Activated T-cell treated with anti-CD3 and anti-CD28 coated beads for 1 hour (primary cell): Measurements from ENCODE around the gene PCBP2.
"Not testable (repeated sequence)": the region's sequence is repeated elsewhere in the genome, so short reads cannot be mapped to it uniquely, and the experiment has no call there.

Source experiments
- DNase-seq: peaks from one replicate; pipeline ENCODE4 v3.0.0-alpha.2; 2020; ENCODE audit warnings: low read depth

PCBP2 gene

GRCh38 chr12:53441040-53441833 lies 10.7 kb upstream of the PCBP2 start, which contains the start of gene PRR13:
Gene PRR13, plus strand, starts transcription at chr12:53441734. Its CDS starts 981 bp downstream, at chr12:53442715.
- peak; percentile 98 for DNase-seq

DNA sequence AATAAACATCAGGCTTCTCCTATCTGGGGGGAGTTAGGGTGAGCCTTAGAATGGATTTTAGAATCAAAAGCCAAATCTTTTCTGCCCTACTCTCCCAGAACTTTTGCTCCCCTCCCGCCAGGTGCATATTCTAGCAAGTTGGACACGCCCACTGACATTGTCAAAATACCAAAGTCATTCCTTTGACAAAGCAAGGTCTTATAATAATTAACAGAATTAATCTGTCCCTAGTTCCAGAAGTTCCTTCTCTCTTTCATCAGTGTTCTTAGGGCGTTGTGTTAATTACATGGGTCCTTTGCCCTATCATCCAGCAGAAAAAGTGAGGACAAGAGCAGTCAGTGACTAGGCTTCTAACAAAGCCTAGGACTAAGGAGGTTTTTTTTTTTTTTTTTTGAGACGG lies 7.9 kb upstream of the PCBP2 start:
- no peak for DNase-seq

- DNase-seq, result not testable (repeated sequence)
Measured at GRCh38 chr12:53444593-53445325, 7.1 kb upstream of the PCBP2 start.

GRCh38 chr12:53450936-53451335 lies 966 bp upstream of the PCBP2 start:
- no peak for DNase-seq

DNA sequence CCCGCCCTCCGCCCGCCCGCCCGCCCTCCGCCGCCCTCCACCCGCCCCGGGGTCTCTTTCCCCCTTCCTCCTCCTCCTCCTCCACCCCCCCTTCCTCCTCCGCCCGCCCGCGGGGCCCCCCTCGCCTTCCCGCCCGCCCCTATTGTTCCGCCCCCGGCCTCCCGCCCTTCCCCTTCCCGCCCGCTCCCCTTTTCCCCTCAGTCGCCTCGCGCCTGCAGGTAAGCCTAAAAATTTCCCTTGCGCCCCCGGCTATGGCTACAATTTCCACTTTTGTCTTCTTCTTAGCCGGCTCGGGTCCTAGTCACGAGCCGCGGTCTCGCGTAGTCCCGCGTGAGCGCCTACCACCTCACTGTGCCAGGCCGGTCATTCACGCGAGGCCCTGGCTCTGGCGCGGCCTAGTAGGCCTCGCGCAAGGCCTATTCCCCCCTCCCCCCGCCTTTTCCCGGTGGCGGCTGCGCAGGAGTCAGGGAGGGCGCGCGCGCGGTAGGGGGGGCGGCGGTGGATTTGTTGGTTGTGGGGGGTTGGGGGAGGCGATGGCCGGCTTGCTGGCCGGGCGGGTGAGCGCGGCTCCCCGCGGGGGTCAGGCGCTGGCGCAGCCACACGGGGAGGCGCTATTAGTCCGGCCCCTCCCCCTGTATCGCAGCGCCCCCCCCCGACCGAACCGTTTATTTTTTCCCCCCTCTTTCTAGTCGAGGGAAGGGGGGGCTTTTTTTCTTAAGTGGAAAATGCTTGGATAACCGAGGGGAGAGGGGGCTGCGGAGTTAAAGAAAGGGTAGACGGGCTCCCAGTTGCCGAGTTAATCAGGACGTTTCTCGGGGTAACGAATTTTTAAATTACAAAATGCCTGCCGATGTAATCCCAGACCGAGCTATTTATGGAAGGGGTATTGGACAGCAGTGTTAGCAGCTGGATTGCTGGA lies 516 bp downstream of the PCBP2 start:
- DNase-seq, result peak; percentile 74

DNA sequence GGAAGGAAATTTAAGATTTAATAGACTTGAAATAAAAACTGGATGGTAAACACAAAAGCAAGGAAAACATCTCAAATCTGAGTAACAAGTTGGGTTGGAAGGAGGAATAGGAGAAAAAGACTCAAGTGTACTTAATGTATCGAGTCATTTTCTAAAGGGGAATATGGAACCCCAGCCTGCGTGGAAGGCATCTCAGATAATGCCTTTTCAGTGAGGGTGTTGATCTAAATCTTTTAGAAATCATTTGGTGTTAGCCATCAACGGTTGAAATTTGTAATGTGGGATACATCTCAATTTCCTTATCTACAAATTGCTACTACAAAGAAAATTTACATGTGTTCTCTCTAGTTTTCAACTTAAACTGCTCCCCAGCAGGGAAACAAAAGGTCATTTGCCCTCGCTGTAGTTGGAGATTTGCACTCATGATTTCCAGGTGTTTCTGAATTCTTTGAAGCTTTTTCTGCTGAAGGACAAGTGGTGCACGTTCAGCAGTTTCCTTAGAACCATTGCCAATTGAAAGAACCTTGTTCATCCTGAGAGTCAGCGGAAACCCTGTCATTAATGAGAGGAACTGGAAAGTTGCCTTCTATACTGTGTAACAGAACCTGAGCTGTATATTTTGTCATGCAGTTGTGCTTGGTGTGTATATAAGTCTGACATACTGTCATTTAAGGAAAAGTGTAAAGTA lies 2.2 kb downstream of the PCBP2 start:
- DNase-seq, result no peak

DNA sequence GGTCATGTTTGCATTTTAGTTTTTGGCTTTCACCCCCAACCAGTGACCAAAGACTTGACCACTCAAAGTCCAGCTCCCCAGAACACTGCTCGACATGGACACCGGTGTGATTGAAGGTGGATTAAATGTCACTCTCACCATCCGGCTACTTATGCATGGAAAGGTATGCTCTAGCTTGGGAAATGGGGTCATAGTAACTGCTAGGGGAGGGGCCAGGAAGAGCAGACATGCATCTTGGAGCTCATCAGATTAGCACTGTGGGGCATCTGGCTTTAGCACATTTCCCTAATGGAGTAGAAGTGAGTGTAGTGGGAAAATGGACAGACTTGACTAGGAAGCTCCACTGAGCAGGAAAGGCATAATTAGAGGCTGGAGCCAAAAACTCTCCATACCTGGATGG lies 2.8 kb downstream of the PCBP2 start:
- no peak for DNase-seq

DNA sequence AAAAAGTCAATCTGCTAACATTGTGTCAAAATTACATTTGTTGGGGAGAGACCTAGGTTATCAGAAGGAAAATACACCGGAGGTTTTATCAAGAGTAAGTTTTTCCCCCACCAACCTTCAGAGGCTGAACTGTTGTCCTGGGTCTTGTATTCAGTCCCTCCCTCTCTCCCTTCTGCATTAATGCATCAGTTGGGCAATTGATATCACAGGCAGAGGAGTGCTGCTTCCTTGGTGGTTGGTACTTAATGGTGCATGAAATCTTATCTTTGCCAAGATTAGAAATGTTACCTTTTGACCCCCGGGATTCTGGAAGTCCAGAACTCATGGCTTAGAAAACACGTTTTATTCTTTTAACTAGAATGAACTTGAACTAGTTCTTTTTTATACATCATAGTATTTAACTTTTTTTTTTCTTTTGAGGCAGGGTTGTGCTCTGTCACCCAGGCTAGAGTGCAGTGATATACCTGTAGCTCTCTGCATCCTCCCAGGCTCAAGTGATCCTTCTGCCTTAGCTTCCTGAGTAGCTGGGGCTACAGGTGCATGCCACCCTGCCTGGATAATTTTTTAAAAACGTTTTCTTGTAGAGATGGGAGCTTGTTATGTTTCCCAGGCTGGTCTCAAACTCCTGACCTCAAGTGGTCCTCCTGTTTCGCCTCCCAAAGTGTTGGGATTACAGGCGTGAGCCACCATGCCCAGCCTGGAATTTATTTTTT lies 4.9 kb downstream of the PCBP2 start:
- DNase-seq, result no peak

- DNase-seq, result no peak
Measured at GRCh38 chr12:53459097-53459496, 7.2 kb downstream of the PCBP2 start.

- DNase-seq, result no peak
Measured at GRCh38 chr12:53461059-53461458, 9.2 kb downstream of the PCBP2 start.

GRCh38 chr12:53461591-53461990 lies 9.7 kb downstream of the PCBP2 start:
- no peak for DNase-seq

- DNase-seq, result no peak
Measured at GRCh38 chr12:53462935-53463334, 11.0 kb downstream of the PCBP2 start.

DNA sequence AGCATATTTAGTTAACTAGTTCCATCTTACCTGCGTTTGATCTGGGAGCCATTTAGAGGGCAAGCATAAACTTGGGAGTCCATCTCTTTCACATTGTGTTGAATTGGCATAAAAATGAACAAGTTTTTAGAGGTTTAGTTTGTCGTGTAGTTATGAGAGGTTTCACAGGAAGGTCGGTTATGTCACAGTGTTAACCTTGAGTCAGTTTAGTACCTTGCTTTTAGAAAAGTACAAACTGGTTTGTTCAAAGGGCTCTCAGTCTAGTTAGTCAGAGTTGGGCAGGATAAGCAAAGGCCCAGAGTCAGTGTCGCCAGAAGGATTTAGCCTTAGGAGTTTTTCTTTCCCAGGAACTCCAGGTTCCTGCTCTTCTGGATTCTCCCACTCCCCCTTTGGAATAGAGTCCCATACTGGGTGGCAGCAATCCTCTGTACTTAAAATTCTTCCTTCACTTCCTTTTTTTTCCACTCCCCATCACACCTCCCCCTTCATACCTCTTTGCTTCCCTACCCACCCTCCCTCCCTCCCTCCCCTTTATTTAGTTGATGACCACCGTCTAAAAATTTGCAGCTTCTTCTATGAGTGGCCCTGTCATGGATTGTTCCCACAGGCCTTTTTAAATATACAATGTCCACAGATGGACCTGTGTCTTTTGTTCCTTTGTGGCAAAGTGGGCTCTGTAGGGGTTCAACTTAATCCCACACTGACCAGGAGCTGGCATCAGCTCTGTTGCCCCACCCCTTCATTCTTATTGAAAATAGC lies 12.1 kb downstream of the PCBP2 start:
- DNase-seq, result no peak

DNA sequence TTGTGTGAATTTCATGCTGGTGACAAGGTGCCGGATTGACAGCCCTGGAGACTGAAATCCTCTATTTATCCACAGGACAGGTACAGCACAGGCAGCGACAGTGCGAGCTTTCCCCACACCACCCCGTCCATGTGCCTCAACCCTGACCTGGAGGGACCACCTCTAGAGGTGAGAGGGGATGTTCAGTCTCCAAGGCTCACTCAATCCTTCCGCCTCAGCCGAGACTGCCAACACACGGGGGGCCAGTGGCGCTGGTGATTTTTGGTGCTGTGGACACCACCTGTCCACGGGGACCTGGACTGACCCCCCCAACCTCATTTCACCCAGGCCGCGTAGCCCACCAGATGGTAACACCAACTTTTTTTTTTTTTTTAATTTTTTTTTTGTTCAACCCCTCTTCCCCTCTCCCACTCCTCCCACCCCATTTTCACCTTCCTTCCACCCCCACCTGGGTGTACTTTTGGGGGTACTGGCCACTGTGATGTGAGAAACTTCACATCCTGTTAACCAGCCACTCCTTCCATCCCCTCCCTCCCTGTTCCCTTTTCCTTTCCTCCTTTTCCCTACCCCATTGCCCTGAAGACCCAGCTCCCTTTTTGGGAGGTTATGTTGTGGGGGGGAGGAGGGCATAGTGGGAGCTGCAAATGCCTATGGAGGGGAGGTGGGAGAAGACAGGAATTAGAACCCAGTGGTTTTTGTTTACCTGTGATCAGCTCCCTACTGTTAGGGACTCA lies 12.9 kb downstream of the PCBP2 start:
- DNase-seq, result no peak

GRCh38 chr12:53465679-53466078 lies 13.8 kb downstream of the PCBP2 start:
- no peak for DNase-seq

GRCh38 chr12:53466640-53467039 lies 14.7 kb downstream of the PCBP2 start:
- no peak for DNase-seq

DNA sequence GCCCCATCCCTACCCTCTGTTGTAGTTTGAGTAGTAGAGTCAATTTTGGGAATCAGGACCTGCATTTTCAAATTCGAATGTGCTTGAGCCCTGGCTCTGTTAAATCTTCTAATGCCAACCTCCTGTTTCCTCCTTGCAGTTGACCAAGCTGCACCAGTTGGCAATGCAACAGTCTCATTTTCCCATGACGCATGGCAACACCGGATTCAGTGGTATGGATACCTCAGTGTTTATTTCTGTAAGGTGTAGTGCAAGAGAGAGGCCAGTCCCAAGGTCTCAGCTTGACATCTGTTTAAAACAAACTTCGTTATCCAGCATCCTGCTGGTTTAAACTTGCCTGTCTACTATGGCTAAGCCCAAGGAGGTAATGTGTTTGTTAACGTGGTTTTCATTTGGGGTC lies 15.2 kb downstream of the PCBP2 start:
- DNase-seq, result no peak

GRCh38 chr12:53467880-53468279 lies 16.0 kb downstream of the PCBP2 start:
- DNase-seq, result no peak

- DNase-seq, result no peak
Measured at GRCh38 chr12:53468282-53468681, 16.4 kb downstream of the PCBP2 start.
